GM18909 (cell line): ENCODE results near the gene BDKRB1.

Source experiments
- ATAC-seq: cut with Tn5 transposase; IDR thresholded peaks from one replicate; pipeline ENCODE4 v1.9.1; 2021; ENCODE audit warnings: mild to moderate bottlenecking; ENCODE audit not compliant: unreplicated experiment, poor library complexity

The BDKRB1 gene

GRCh38 chr14:96257900-96258299, 1.9 kb downstream of the BDKRB1 start:
- no peak for ATAC-seq

- no peak for ATAC-seq
These were observed 4.4 kb downstream of the BDKRB1 start for GRCh38 chr14:96260341-96260821.

GRCh38 chr14:96261053-96261452, 5.0 kb downstream of the BDKRB1 start:
- ATAC-seq: no peak

GRCh38 chr14:96261772-96262655, 6.0 kb downstream of the BDKRB1 start:
- ATAC-seq: no peak

GRCh38 chr14:96263347-96264199, 7.6 kb downstream of the BDKRB1 start:
- no peak for ATAC-seq

GRCh38 chr14:96264200-96264553, 8.2 kb downstream of the BDKRB1 start:
- no peak for ATAC-seq

- no peak for ATAC-seq
These were observed 8.8 kb downstream of the BDKRB1 start for GRCh38 chr14:96264853-96265252.

GRCh38 chr14:96265383-96266095, 9.5 kb downstream of the BDKRB1 start:
- ATAC-seq: no peak

GRCh38 chr14:96267336-96267735, 11.3 kb downstream of the BDKRB1 start:
- no peak for ATAC-seq

GRCh38 chr14:96267916-96268315, 11.9 kb downstream of the BDKRB1 start:
- ATAC-seq: no peak

GRCh38 chr14:96268431-96269358, 12.7 kb downstream of the BDKRB1 start:
- ATAC-seq: no peak

- ATAC-seq: no peak
These were observed 13.3 kb downstream of the BDKRB1 start for GRCh38 chr14:96269359-96269710.

- no peak for ATAC-seq
These were observed 14.8 kb downstream of the BDKRB1 start for GRCh38 chr14:96270565-96271420.

GRCh38 chr14:96271421-96271762, 15.4 kb downstream of the BDKRB1 start:
- ATAC-seq: no peak

- ATAC-seq: no peak
These were observed 16.9 kb downstream of the BDKRB1 start for GRCh38 chr14:96272777-96273473.

GRCh38 chr14:96273629-96274028, 17.6 kb downstream of the BDKRB1 start:
- no peak for ATAC-seq

GRCh38 chr14:96274122-96274521, 18.1 kb downstream of the BDKRB1 start:
- no peak for ATAC-seq

- ATAC-seq: no peak
These were observed 18.5 kb downstream of the BDKRB1 start for GRCh38 chr14:96274543-96274942.
